MM.1S (cell line): ENCODE data around the gene GALNT12.

Experiments used
- CTCF ChIP-seq: fragments of 300-600 bp; sonication (generic); IDR thresholded peaks from 2 replicates; pipeline ENCODE4 v1.5.1; 2016; ENCODE audit warnings: antibody characterized with exemption, low read length, mixed read lengths
- EZH2 ChIP-seq: fragments of 300-600 bp; sonication (generic); optimal IDR thresholded peaks from 2 replicates; pipeline ENCODE3; 2017; ENCODE audit warnings: low read depth, mild to moderate bottlenecking, antibody characterized with exemption, low read length, mixed read lengths
- EZH2phosphoT487 ChIP-seq: fragments of 300-600 bp; sonication (generic); IDR thresholded peaks from 2 replicates; pipeline ENCODE4 v1.6.1; 2018; ENCODE audit warnings: antibody characterized with exemption, low read length

GRCh38 chr9:98760231-98760630 lies 47.2 kb upstream of the GALNT12 start:
- TF ChIP-seq CTCF (no peak), EZH2 (no peak), EZH2phosphoT487 (no peak)
